Kidney epithelial cell (primary cell): ENCODE data around the gene GLUD2. TPM values are rescaled to one million over a fixed set of nuclear protein-coding genes. Genes with fewer than 3 reads are reported as not detected.
"Not testable (repeated sequence)": the region's sequence is repeated elsewhere in the genome, so short reads cannot be mapped to it uniquely, and the experiment has no call there.

Experiments
- DNase-seq: peaks from one replicate; pipeline ENCODE4 v3.0.0-alpha.2; 2010; ENCODE audit warnings: low read depth
- H3K27me3 ChIP-seq: 2 replicates; pipeline ENCODE4 v1.6.0; 2011; ENCODE audit warnings: low read length; ENCODE audit not compliant: control insufficient read depth, insufficient read depth
- H3K36me3 ChIP-seq: 2 replicates; pipeline ENCODE4 v1.5.1; 2011; ENCODE audit warnings: low read length; ENCODE audit not compliant: control insufficient read depth, insufficient read depth
- H3K4me3 ChIP-seq: 2 replicates; pipeline ENCODE4 v1.5.1; 2011; ENCODE audit warnings: low read depth, mild to moderate bottlenecking, control low read depth, low read length
- CTCF ChIP-seq: IDR thresholded peaks from 2 replicates; pipeline ENCODE4 v1.5.1; 2011; ENCODE audit warnings: mild to moderate bottlenecking, moderate library complexity, low read length, control low read depth, inconsistent platforms; ENCODE audit not compliant: insufficient read depth, poor library complexity, severe bottlenecking
- total RNA-seq: library from RNA; depleted of rRNA; stranded (reverse); fragments of >200 nt; gene quantifications from 2 replicates; pipeline ENCODE4 v1.2.3, GENCODE V29; 2015

Gene GLUD2
- total RNA-seq, 1 donor from 2014 or later = 0.92 TPM

- no peak for TF ChIP-seq CTCF
- no peak for DNase-seq
- H3K36me3 ChIP-seq = no peaks in the 10 kb centered on the region
Observed at GRCh38 chrX:121036137-121036536, 11.3 kb upstream of the GLUD2 start.

GRCh38 chrX:121036951-121037350 lies 10.5 kb upstream of the GLUD2 start:
- no peak for DNase-seq
- Histone ChIP-seq H3K4me3 (no peak overlapping the region), H3K27me3 (no peaks in the 10 kb centered on the region), H3K36me3 (no peaks in the 10 kb centered on the region)
- no peak for TF ChIP-seq CTCF

More at GRCh38 chrX:121036137-121036536, 11.3 kb upstream of the GLUD2 start:
- Histone ChIP-seq H3K27me3 (no peaks in the 10 kb centered on the region), H3K4me3 (no peak overlapping the region)

GRCh38 chrX:121050781-121051180 lies 3.4 kb downstream of the GLUD2 start:
- DNase-seq = no peak
- no peaks in the 10 kb centered on the region for H3K27me3 ChIP-seq
- no peaks in the 10 kb centered on the region for H3K36me3 ChIP-seq
- H3K4me3 ChIP-seq = no peak overlapping the region
- no peak for TF ChIP-seq CTCF

GRCh38 chrX:121052122-121052521 lies 4.7 kb downstream of the GLUD2 start:
- no peaks in the 10 kb centered on the region for H3K36me3 ChIP-seq
- H3K27me3 ChIP-seq = no peaks in the 10 kb centered on the region
- H3K4me3 ChIP-seq = no peak overlapping the region
- no peak for TF ChIP-seq CTCF
- no peak for DNase-seq

- DNase-seq = no peak
- TF ChIP-seq CTCF = no peak
- Histone ChIP-seq H3K36me3 (no peaks in the 10 kb centered on the region), H3K27me3 (no peaks in the 10 kb centered on the region), H3K4me3 (no peak overlapping the region)
Observed at GRCh38 chrX:121062289-121062688, 14.9 kb downstream of the GLUD2 start.

- DNase-seq = no peak
- Histone ChIP-seq H3K4me3 (no peak overlapping the region), H3K27me3 (no peaks in the 10 kb centered on the region), H3K36me3 (no peaks in the 10 kb centered on the region)
- no peak for TF ChIP-seq CTCF
Observed at GRCh38 chrX:121064579-121064978, 17.2 kb downstream of the GLUD2 start.

- H3K36me3 ChIP-seq, H3K27me3 ChIP-seq: not testable (repeated sequence)
Observed at GRCh38 chrX:121084247-121084646, 36.8 kb downstream of the GLUD2 start.

More at GRCh38 chrX:121084247-121084646, 36.8 kb downstream of the GLUD2 start:
- not testable (repeated sequence) for H3K4me3 ChIP-seq, DNase-seq
